ENCODE results near the gene ZNF57. TPM values are rescaled to one million over a fixed set of nuclear protein-coding genes. Genes with fewer than 3 reads are reported as not detected.

ZNF57 gene
- 9.6 and 12.6 TPM in 2 replicates for total RNA-seq

GRCh38 chr19:2900296-2901252, at the start of gene ZNF57:
Gene ZNF57, plus strand, starts transcription at chr19:2900928. Its CDS starts 118 bp downstream, at chr19:2901046.

DNA sequence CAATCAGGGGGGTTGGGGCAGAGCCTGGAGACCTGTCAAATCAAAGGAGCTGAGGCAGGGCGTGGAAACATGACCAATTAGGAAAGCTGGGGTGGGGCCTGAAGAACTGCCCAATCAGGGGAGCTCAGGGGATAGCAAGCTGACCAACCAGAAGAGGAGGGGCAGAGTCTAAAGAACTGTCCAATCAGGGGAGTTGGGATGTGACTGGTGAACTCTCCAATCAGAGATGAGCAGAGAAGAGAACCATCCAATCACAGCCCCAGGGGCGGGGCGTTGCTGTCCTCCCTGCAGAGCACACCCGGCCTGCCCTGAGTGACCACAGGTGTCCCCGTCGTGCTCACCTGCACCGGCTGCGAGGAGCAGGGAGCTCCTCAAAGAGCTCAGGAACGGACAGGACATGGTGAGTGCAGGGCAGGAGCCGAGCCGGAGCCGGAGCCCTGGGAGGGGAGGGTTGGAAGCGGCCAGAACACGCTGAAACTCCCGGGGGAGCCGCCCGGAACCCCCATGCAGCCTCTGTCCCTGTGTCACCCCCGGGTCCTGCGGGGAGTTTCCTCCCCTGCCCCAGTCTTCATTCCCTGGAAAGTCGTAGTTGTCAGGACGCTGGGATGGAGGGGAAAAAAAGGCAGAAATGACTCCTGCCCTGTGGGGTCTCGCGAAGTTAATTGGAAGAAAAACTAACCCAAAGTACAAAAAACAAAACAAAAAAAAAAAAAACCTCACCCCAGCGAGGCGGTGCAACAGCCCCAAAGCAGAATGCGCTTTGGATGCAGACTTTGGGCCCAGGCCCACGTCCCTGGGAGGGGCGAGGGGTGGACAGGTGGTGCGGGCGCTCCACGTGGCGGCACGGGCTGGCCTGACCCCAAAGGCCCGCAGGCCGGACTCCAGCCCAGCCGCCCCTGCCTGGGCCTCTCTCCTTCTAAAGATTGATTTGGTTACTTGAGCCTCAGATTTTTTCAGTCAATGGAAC, 33.4 kb upstream of the ZNF57 start, which contains the start of gene ZNF556:
ZNF556 (plus strand) TSS at position 311 of the 967 bp plus-strand sequence; CDS start at position 398, 87 bp downstream.

DNA sequence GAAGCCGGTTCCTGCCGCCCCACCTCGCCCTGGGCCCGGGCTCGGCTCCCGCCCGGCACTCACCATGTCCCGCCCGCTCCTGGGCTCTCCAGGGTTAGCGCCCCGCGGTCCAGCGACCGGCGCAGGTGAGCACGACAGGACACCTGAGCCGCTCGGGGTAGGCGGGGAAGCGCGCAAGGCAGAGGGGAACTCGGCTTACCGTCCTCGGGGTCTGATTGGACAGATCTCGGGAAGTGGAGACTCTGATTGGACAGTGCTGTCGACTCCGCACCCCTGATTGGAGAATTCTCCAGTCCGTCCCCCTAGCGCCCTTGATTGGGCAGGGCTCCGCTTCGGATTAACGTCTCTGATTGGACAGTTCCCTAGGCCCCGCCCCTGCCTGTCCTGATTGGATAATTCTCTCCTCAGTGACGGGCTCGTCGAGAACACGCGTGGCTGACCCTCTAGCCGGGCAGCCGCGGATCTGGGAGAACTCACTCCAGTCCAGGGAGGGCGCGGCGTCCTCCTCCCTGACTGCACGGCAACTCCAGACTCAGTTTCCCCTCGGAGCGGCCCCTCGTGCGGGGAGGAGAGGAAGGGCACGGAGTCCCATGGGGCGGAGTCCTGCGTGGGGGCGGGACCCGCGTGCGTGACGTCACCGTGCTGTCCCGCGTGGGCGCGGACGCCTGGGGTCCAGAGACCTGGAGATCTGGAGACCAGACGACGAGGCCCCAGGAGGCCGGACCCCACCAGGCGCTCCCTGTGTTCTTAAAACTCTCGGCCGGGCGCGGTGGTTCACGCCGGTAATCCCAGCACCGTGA, 44.2 kb downstream of the ZNF57 start, which contains the start of gene ZNF77:
ZNF77 (minus strand) TSS at position 197 of the 800 bp plus-strand sequence; CDS start at position 66, 131 bp downstream.

Other genes with a start within 250 kb of the ZNF57 start
- under 0.01 TPM in 1 of 2 replicates, not detected in the other for gene GNG7, start 198.2 kb upstream of the ZNF57 start, total RNA-seq
- gene DIRAS1, start 179.6 kb upstream of the ZNF57 start, total RNA-seq, result under 0.01 TPM in 2 replicates
- 26.4 and 45.8 TPM in 2 replicates for gene SLC39A3, start 160.9 kb upstream of the ZNF57 start, total RNA-seq
- gene SGTA, start 117.7 kb upstream of the ZNF57 start, total RNA-seq, result 30.9 and 34.0 TPM in 2 replicates
- gene THOP1, start 115.4 kb upstream of the ZNF57 start, total RNA-seq, result 55.4 and 80.2 TPM in 2 replicates
- gene ZNF554, start 81.1 kb upstream of the ZNF57 start, total RNA-seq, result 3.6 and 4.0 TPM in 2 replicates
- gene ZNF555, start 59.5 kb upstream of the ZNF57 start, total RNA-seq, result 3.6 and 5.1 TPM in 2 replicates
- 0.24 and 1.3 TPM in 2 replicates for gene ZNF556, start 33.6 kb upstream of the ZNF57 start, total RNA-seq
- gene ZNF77, start 44.0 kb downstream of the ZNF57 start, total RNA-seq, result 4.0 and 4.3 TPM in 2 replicates
- gene TLE6, start 76.6 kb downstream of the ZNF57 start, total RNA-seq, result 1.2 TPM in 1 of 2 replicates, not detected in the other
- 1.4 and 2.6 TPM in 2 replicates for gene TLE2, start 128.4 kb downstream of the ZNF57 start, total RNA-seq
- 94.2 and 123 TPM in 2 replicates for gene TLE5, start 161.6 kb downstream of the ZNF57 start, total RNA-seq
- 44.3 and 63.6 TPM in 2 replicates for gene GNA11, start 193.4 kb downstream of the ZNF57 start, total RNA-seq
- 98.0 and 207 TPM in 2 replicates for gene GNA15, start 235.1 kb downstream of the ZNF57 start, total RNA-seq

All from tracheal epithelial cell (primary cell).